PC-9 (cell line): Measurements from ENCODE around the gene CEP135. TPM values are rescaled to one million over a fixed set of nuclear protein-coding genes. Genes with fewer than 3 reads are reported as not detected.

Experiments used
- BruUV-seq: library from RNA; stranded (reverse); fragments of 400-500 nt; replicated peaks from 2 replicates; lab custom pipeline; 2021; lab: Mats Ljungman, UMichigan
- CTCF ChIA-PET: fragments of 300-600 bp; sonication (Branson Sonifier 250); formaldehyde crosslinking; loops from one replicate; lab custom pipeline; 2022; ENCODE audit warnings: antibody characterized with exemption; lab: Charles Lee
- POLR2A ChIA-PET: fragments of 300-600 bp; sonication (Branson Sonifier 250); formaldehyde crosslinking; loops from one replicate; lab custom pipeline; 2022; ENCODE audit warnings: antibody characterized with exemption; ENCODE audit not compliant: unreplicated experiment; lab: Charles Lee
- DNase-seq, 2 experiments: peaks; one replicate each; pipeline versions ENCODE4 v3.0.0 to v3.0.0-alpha.2; 2015 to 2022; ENCODE audit warnings: mixed read lengths in 1 of 2
- H2AFZ ChIP-seq: fragments of 200-600 bp; sonication (generic); 2 replicates; pipeline ENCODE4 v1.8.1; 2017; ENCODE audit warnings: antibody characterized with exemption
- H3F3A ChIP-seq: fragments of 200-600 bp; sonication (generic); 2 replicates; pipeline ENCODE4 v1.8.1; 2017; ENCODE audit warnings: antibody characterized with exemption, mild to moderate bottlenecking, low read depth; ENCODE audit not compliant: insufficient read depth
- H3K27ac ChIP-seq: fragments of 200-600 bp; sonication (generic); 2 replicates; pipeline ENCODE4 v1.6.1; 2016; ENCODE audit warnings: mixed run types
- H3K27me3 ChIP-seq: fragments of 200-600 bp; sonication (generic); 2 replicates; pipeline ENCODE4 v1.6.1; 2016; ENCODE audit warnings: low read depth, mixed run types; ENCODE audit not compliant: insufficient read depth
- H3K36me3 ChIP-seq: fragments of 200-600 bp; sonication (generic); 2 replicates; pipeline ENCODE4 v1.6.1; 2016; ENCODE audit warnings: low read depth, mixed run types
- H3K4me1 ChIP-seq: fragments of 200-600 bp; sonication (generic); replicated peaks from 2 replicates; pipeline ENCODE4 v1.6.1; 2016; ENCODE audit warnings: mixed run types; ENCODE audit not compliant: insufficient read depth
- H3K4me2 ChIP-seq: fragments of 200-600 bp; sonication (generic); 2 replicates; pipeline ENCODE4 v1.6.1; 2017; ENCODE audit warnings: mixed run types
- H3K4me3 ChIP-seq: fragments of 200-600 bp; sonication (generic); 2 replicates; pipeline ENCODE4 v1.6.1; 2016; ENCODE audit warnings: mixed run types
- H3K79me2 ChIP-seq: fragments of 200-600 bp; sonication (generic); 2 replicates; pipeline ENCODE4 v1.6.1; 2017; ENCODE audit warnings: low read depth, mixed run types
- H3K9me2 ChIP-seq: fragments of 200-600 bp; sonication (generic); 2 replicates; pipeline ENCODE4 v1.8.1; 2017; ENCODE audit warnings: mild to moderate bottlenecking; ENCODE audit not compliant: insufficient read depth
- H3K9me3 ChIP-seq: fragments of 200-600 bp; sonication (generic); 2 replicates; pipeline ENCODE4 v1.8.1; 2016; ENCODE audit warnings: low read depth; ENCODE audit not compliant: insufficient read depth
- H4K20me1 ChIP-seq: fragments of 200-600 bp; sonication (generic); 2 replicates; pipeline ENCODE4 v1.8.1; 2017; ENCODE audit not compliant: insufficient read depth
- CTCF ChIP-seq: fragments of 200-600 bp; sonication (generic); conservative IDR thresholded peaks from 2 replicates; pipeline ENCODE4 v1.6.1; 2017; ENCODE audit warnings: mixed run types, antibody characterized with exemption, mild to moderate bottlenecking, moderate library complexity
- EZH2 ChIP-seq: fragments of 200-600 bp; sonication (generic); IDR thresholded peaks from 2 replicates; pipeline ENCODE4 v1.8.0; 2017; ENCODE audit warnings: antibody characterized with exemption, low read depth
- intact Hi-C: fragments of 100-400 bp; cut with micrococcal nuclease; formaldehyde crosslinking; loops from one replicate; pipeline ENCODE4 v1.10.0; 2022; ENCODE audit not compliant: unreplicated experiment
- total RNA-seq: library from RNA; stranded (reverse); gene quantifications from 2 replicates; pipeline ENCODE4 v1.2.3, GENCODE V29; 2021

CEP135 gene
- total RNA-seq, 1 experiment from 2014 or later: 8.8 TPM

- CTCF ChIA-PET: no interaction called here
Observed at GRCh38 chr4:55951191-55951922, 2.6 kb downstream of the CEP135 start.

GRCh38 chr4:55955710-55956109, 7.0 kb downstream of the CEP135 start:
- H3F3A ChIP-seq: no peaks in the 10 kb centered on the region
- no peak overlapping the region for H3K27ac ChIP-seq
- no peaks in the 10 kb centered on the region for H3K9me3 ChIP-seq
- TF ChIP-seq EZH2 (no peak), CTCF (no peak)
- H3K36me3 ChIP-seq: no peaks in the 10 kb centered on the region; the same call in 1 of the 2 replicates
- no peaks in the 10 kb centered on the region for H4K20me1 ChIP-seq
- ChIA-PET POLR2A (no interaction called here), CTCF (no interaction called here)
- no peak overlapping the region for H3K4me3 ChIP-seq
- no TSS peak for BruUV-seq
- intact Hi-C loops: no loop called here
- no peaks in the 10 kb centered on the region for H3K27me3 ChIP-seq
- no peaks in the 10 kb centered on the region for H3K9me2 ChIP-seq
- no peak overlapping the region for H3K4me2 ChIP-seq
- H3K79me2 ChIP-seq: peaks cover 14% of the 10 kb centered on the region
- H3K4me1 ChIP-seq: 0 out of 2 replicates have a peak, but pooled peaks cover 3% of the 10 kb centered on the region
- no peak overlapping the region for H2AFZ ChIP-seq
- DNase-seq: no peak

More at GRCh38 chr4:55951191-55951922, 2.6 kb downstream of the CEP135 start:
- Histone ChIP-seq H3K79me2 (peaks cover 20% of the 10 kb centered on the region), H3K9me2 (no peaks in the 10 kb centered on the region), H3K36me3 (no peaks in the 10 kb centered on the region), H2AFZ (no peak overlapping the region), H4K20me1 (no peaks in the 10 kb centered on the region), H3K4me3 (no peak overlapping the region), H3K27me3 (no peaks in the 10 kb centered on the region), H3K9me3 (no peaks in the 10 kb centered on the region), H3K4me1 (peaks cover 21% of the 10 kb centered on the region), H3F3A (peaks cover 17% of the 10 kb centered on the region), H3K27ac (no peak overlapping the region), H3K4me2 (peak overlapping the region; percentile 90; the same call in 1 of the 2 replicates)
- no TSS peak for BruUV-seq
- intact Hi-C loops: loop anchor here (1.0 kb wide), 1 partner anchor 17 kb away; no protein-coding TSS in a partner anchor
- POLR2A ChIA-PET: no interaction called here
- no peak for DNase-seq
- no peak for TF ChIP-seq CTCF
- TF ChIP-seq EZH2: no peak

DNA sequence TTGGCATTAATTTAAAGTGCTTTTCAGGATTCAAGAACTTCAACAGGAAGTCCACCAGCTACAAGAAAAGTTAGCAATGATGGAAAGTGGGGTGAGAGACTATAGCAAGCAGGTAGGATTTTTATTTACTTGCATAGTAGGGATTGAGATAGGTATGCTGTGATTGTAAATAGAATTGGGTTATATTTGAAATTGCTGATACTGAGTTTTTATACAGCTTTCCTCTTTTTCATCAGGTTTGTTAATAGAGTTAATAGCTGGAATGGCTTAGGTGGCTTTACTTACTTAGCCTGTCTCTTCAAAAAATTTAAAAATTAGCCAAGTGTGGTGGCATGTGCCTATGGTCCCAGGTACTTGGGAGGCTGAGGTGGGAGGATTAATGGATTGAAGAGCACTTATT, 10.9 kb downstream of the CEP135 start:
- POLR2A ChIA-PET: no interaction called here

More for the DNA sequence above, 10.9 kb downstream of the CEP135 start:
- Histone ChIP-seq H2AFZ (no peak overlapping the region), H3K27me3 (no peaks in the 10 kb centered on the region), H3K79me2 (no peaks in the 10 kb centered on the region), H3K4me1 (no peaks in the 10 kb centered on the region), H3K4me3 (no peak overlapping the region), H3K4me2 (no peak overlapping the region), H3K36me3 (no peaks in the 10 kb centered on the region; the same call in 1 of the 2 replicates), H3K9me2 (no peaks in the 10 kb centered on the region), H3K9me3 (no peaks in the 10 kb centered on the region), H3F3A (no peaks in the 10 kb centered on the region), H4K20me1 (no peaks in the 10 kb centered on the region), H3K27ac (no peak overlapping the region)
- intact Hi-C loops: no loop called here
- no TSS peak for BruUV-seq
- TF ChIP-seq CTCF (no peak), EZH2 (no peak)
- CTCF ChIA-PET: no interaction called here
- DNase-seq: no peak
